Raji (cell line): ENCODE results near the gene INTS6L.

ENCODE experiments used
- POLR2A ChIP-seq: IDR thresholded peaks from 2 replicates; pipeline ENCODE4 v1.6.1; 2011; ENCODE audit warnings: low read depth, low read length, control low read depth; ENCODE audit not compliant: insufficient read depth

INTS6L gene

DNA sequence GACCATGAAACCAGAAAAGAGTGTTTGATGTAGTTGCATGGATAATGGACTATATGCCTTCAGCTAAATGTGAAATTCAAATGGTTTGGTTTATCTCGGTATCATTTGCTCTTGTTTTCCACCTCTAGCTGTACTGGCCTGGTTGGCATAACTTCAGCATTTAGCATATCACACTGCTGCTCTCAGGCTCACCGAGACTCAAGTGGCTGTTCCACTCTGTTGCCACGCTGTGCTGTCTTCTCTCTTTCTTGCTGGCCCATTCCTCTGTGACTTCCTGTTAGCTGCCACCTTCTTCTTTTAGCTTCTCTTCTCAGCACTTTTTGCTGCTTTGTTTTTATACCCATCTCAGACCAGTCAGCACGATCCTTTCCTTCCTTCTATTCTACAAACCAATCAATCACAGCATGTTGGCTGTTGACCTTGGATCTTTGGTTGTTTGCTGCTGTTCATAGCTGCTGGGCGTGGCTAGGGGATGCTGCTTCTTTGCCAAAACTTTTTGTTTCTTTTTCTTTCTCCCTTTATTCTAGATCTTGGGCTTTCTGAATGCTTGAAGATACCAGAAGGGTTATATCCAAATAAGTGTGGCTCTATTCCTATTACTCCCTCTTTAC lies 24.0 kb downstream of the INTS6L start:
- no peak for TF ChIP-seq POLR2A

DNA sequence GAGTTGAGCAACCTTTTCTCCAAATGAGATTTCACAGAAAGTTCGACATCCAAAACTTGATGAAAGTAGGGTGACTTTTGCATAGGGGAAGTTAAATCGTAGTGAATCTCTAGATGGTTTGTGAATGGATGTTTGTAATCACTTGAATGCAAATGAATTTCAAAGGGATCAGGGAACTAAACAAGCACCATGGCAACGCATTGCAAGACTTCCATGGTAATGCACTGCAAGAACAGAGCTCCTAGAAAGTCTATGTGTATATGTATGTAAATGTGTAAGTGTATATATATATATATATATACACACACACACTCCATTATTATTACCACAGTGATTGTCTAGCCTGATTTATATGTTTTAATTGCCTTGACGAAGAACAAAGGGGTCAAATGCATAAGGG lies 27.3 kb downstream of the INTS6L start:
- TF ChIP-seq POLR2A = no peak

DNA sequence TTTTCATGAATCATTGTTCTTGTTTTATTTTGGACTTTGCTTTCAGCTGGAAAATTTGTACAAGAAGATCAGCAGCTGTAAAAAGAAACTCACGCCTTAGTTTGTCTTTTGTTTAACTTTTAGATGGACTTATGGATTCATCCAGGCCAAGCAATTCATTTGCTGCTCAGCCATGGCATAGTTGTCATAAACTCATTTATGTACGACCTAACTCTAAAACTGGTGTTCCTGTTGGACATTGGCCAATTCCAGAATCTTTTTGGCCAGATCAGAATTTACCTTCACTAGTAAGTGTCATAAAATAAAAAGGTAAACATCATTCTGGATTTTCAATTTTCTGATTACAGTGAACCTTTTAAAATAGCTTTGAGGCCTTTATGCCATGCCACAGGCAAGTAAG lies 29.1 kb downstream of the INTS6L start:
- TF ChIP-seq POLR2A = no peak

DNA sequence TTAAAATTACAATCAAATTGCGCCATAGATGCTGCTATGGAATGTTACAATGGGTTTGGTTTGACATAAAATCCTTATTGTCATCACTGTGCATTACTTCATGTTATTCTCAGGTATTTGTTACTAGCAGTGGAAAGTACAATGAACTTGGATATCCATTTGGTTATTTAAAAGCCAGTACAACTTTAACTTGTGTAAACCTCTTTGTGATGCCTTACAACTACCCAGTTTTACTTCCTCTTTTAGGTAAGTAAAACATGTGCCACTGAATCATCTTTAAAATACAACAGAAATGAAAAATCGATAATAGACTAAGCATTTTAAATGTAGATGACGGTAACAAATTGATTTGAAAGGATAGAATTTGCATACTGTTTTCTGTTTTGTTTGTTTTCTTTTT lies 35.6 kb downstream of the INTS6L start:
- no peak for TF ChIP-seq POLR2A

DNA sequence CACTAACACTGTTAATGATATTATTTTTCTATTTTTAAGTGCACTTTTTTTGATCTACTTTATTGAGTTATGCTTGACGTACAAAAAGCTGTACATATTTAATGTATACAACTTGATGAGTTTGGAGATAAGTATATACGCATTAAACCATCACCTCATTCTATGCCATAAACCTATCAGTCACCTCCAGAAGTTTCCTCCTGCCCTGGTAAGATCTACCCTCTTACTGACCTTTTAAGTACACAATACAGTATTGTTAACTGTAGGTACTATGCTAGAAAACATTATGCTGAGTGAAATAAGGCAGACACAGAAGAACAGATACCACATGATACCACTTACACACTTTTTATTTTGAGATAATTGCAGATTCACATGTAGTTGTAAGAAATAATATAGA lies 36.9 kb downstream of the INTS6L start:
- TF ChIP-seq POLR2A = no peak

DNA sequence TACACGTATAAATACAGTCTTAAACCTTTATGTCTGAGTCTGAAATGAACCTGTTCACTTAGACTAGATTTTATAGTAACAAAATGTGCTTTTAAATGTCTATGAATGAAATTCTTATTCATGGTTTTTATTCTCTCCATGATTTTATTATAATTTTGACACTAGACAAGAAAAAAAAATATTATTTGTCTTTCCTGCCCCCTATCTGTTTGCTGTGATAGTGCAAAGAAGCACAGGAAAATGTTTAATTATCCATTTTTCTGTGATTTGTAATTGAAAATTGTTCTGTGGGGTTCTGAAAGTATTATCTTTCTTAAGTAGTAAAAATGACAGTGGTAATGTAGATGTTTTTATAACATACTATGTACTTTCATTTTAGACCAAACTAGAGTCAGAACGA lies 52.0 kb downstream of the INTS6L start:
- no peak for TF ChIP-seq POLR2A

DNA sequence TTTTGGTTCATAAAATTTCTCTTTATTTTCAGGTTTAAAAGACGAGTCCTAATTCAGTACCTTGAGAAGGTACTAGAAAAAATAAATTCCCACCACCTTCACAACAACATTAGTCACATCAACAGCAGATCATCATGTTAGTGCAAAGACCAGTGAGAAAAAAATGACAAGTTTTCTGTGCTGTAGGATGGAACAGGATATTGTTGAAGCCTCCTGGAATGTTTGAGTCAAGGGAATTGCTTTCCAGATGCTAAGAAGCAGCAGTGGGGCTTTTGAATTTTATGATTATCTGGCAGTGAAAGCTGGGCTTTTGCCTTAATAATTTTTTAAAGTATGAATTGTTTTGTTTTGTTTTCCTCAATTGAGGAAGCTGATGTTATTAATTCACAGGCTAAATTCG lies 61.0 kb downstream of the INTS6L start:
- no peak for TF ChIP-seq POLR2A

DNA sequence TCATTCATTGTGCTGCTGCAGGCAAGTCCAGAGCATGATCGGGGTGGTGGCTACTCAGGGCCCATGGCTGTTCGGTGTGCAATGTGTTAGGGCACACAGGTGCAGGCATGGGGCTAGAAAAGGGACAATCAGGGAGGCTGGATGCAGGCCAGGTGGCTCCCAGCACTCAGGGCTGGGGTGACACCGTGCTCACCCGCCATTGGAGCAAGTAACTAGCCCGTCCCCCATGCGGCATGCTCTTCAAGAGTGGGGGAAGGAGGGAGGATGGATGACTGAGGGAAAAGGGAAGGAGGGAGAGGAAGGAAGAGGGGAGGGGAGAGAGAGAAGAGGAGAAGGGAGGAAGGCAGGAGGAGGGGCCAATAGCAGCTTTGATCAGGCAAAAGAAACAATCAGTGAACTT lies 64.7 kb downstream of the INTS6L start:
- no peak for TF ChIP-seq POLR2A

DNA sequence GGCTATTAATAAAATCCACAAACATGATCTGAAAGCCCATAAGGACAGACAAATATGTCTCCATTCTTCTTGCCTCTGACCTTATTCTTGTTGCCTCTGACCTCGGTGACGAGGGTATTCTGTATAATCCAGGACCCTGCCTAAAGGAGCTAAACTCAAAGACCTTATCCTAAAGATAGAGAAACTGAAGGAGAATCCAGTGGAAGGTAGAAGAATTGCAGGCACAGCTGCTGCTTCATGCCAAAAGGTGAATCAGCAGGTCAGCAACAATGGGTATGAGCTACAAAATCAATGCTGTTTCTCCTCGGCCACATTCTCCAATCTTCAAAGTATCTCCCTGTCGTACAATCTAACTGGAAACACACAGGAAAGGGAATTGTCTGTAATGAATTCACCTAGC lies 71.4 kb downstream of the INTS6L start:
- TF ChIP-seq POLR2A = no peak

DNA sequence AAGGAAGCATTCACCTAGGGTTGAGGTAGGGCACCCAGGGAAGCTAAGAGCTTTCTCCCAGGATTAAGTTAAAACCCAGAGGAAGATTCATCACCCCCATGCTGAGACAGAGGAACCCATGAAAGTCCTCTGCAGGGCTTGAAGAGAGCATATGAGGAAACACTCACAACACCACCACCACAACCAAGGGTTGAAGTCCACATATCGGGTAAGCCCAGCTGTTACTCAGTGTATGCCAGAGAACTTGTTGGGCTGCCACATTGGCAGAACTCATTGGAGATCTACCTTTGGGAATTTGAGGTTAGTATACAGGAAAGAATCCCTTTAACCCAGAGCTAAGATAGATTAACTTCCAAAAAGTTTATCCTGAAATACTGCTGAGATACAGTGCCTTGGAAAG lies 75.1 kb downstream of the INTS6L start:
- no peak for TF ChIP-seq POLR2A

DNA sequence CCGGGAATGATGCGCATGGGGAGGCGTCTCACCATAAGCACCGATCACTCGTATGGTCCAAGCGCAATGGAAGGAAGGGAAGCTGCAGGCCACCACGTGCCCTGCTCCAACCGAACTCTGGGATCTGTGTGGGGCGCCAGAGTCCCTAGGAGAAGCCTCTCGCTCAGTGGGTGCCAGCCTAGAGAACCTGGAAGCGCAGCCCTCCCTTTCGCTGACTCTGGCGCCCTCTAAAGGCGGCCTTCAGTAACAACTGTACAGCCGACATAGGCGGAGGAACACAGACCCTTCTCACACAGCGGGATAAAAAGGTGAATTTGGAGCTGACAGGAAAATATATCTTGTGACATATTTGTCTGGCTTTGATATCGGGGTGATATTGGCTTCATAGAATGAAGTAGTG lies 76.0 kb downstream of the INTS6L start:
- no peak for TF ChIP-seq POLR2A

DNA sequence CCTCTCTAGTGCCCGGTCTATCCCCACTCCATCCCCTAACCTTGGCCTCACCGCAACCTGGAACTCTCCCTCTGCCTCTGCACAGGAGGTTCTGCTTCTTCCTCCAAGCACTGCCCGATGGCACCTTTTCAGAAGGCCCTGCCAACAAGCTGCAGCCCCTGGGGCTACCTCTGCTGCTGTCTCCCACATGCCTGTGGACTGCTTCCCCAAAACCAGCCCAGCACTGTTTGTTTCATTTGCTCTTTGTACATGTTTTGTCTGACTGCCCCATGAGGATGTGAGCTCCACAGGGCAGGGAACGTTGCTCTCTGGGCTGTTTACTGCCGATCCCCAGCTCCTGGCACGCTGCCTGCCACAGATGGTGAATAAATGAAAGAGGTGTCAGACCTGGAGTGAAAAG lies 85.4 kb downstream of the INTS6L start:
- TF ChIP-seq POLR2A = no peak

DNA sequence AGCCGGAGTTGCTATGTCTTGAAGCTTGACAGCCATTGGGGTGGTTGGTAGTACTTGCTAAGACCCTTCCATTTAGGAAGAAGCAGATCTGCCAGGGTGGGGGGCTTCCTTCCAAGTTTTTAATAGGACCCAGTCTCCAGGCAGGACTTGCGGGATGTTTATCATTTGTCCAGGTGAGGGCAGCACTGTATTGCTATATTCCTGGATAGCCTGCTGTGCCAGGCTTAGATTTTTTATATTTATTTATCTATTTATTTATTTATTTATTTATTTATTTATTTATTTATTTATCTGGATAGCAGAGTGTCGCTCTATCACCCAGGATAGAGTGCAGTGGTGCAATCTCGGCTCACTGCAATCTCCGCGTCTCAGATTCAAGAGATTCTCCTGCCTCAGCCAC lies 105.5 kb downstream of the INTS6L start:
- TF ChIP-seq POLR2A = no peak

DNA sequence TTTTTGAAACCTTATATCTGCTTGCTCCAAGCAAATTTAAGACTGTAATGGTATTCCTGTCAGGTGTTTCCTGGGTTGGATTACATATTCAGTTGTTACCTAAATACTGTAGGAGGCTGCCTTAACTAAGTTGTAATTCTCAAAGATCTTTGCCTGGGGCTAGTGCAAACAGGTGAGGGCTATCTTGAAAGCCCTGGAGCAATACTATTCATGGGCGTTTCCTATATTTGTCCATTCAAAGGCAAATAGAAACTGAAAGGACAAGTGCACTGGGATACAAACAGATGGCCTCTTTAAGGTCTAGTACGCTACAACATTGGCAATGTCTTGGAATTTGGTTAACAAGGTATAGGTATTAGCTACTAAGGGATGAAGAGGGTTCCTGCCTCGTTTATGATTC lies 108.9 kb downstream of the INTS6L start:
- no peak for TF ChIP-seq POLR2A
